ENCODE data around the gene TANGO6. TPM values are rescaled to one million over a fixed set of nuclear protein-coding genes. Genes with fewer than 3 reads are reported as not detected.

TANGO6 gene
- polyA plus RNA-seq, 1 donor (not counting 4 experiments of a cell fraction or from before 2014, with no cell fraction given) = 13.1 TPM

- H4K20me1 ChIP-seq (ENCODE audit: control insufficient read depth, extremely low read depth, insufficient read depth, low read length) = no peaks in the 10 kb centered on the region
- TF ChIP-seq CTCF (optimal IDR thresholded peaks at IDR 0.05 in 1 of 3, IDR thresholded peaks at IDR 0.05 in 1 of 3, conservative IDR thresholded peaks at IDR 0.05 in 1 of 3; ENCODE audit: extremely low read depth in 1 of 3, insufficient read depth in 2 of 3, low read length in 3 of 3) = no peak
- no peak for TF ChIP-seq EZH2 (IDR thresholded peaks at IDR 0.05; ENCODE audit: low read length)
- peaks cover 3 to 8% of the 10 kb centered on the region in 2 experiments for H3K36me3 ChIP-seq (ENCODE audit: control insufficient read depth in 2 of 2, extremely low read depth in 1 of 2, insufficient read depth in 2 of 2, low read length in 2 of 2)
- no peak for DNase-seq (ENCODE audit: low read depth, low spot score)
- no peak overlapping the region for H3K4me3 ChIP-seq (ENCODE audit: control insufficient read depth in 2 of 3, extremely low read depth in 1 of 3, insufficient read depth in 2 of 3, low read depth in 1 of 3, low read length in 3 of 3)
- H2AFZ ChIP-seq (ENCODE audit: control insufficient read depth, low read length) = no peak overlapping the region
- no peaks in the 10 kb centered on the region for H3K4me1 ChIP-seq (ENCODE audit: control insufficient read depth, extremely low read depth, insufficient read depth, low read length)
- H3K9me1 ChIP-seq (ENCODE audit: control insufficient read depth, extremely low read depth, insufficient read depth, low read length) = no peaks in the 10 kb centered on the region
- H3K27me3 ChIP-seq (ENCODE audit: control insufficient read depth, extremely low read depth, insufficient read depth, low read length) = no peaks in the 10 kb centered on the region
- no peaks in the 10 kb centered on the region for H3K9me3 ChIP-seq (ENCODE audit: control insufficient read depth, low read depth, low read length)
- no peak overlapping the region for H3K27ac ChIP-seq (ENCODE audit: control insufficient read depth, insufficient read depth, low read length)
- no peak overlapping the region for H3K9ac ChIP-seq (ENCODE audit: control insufficient read depth, extremely low read depth, insufficient read depth, low read length)
- dilution Hi-C loops (cut with MboI; ENCODE audit: extremely low pct_ligation_motif_present, low sequenced_read_pairs) = no loop called here
- FAIRE-seq = peak; percentile 5
- H3K4me2 ChIP-seq (ENCODE audit: control insufficient read depth, extremely low read depth, insufficient read depth, low read depth, low read length) = no peak overlapping the region
- H3K79me2 ChIP-seq (ENCODE audit: control insufficient read depth, insufficient read depth, low read length) = no peaks in the 10 kb centered on the region
These were observed 26.3 kb downstream of the TANGO6 start for GRCh38 chr16:68869492-68870088.

DNA sequence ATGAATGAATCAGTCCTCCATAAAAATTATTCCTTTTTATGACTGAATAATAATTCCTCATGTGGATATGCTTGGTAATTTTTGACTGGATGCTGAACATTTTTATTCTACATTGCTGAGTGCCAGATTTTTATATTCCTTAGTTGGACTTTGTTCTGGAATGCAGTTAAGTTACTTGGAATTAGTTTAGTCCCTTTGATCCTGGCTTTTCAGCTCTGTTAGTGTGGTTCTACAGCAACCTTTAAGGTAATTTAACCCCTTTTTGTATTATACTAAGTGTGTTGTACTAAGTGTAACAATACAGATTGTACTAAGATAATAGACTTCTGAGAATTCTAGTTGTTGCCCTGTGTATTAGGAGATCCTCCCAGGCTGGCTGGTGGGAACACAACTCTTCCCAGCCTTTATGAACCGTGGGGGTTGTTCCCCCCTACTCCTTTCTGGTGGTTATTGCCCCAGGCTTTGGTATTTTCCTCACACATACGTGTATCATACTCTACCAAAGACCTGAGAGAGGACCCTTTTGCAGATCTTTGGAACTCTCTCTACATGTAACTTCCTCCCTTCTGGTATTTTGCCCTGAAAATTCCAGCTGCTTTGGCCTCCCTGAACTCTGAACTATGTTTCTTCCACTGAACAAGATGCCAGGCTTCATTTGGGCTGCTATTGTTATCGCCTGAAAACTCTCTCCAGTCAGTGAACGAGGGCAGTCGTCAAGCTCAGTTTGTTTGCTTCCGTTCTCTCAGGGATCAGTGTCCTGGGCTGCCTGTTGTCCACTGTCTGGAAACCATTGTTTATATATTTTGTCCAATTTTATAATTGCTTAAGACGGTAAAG lies 30.5 kb downstream of the TANGO6 start:
- H3K9me1 ChIP-seq (ENCODE audit: control insufficient read depth, extremely low read depth, insufficient read depth, low read length) = no peaks in the 10 kb centered on the region
- no peak overlapping the region for H3K27ac ChIP-seq (ENCODE audit: control insufficient read depth, insufficient read depth, low read length)
- no peaks in the 10 kb centered on the region for H3K79me2 ChIP-seq (ENCODE audit: control insufficient read depth, insufficient read depth, low read length)
- peaks cover 6 to 11% of the 10 kb centered on the region in 2 experiments for H3K36me3 ChIP-seq (ENCODE audit: control insufficient read depth in 2 of 2, extremely low read depth in 1 of 2, insufficient read depth in 2 of 2, low read length in 2 of 2)
- H3K27me3 ChIP-seq (ENCODE audit: control insufficient read depth, extremely low read depth, insufficient read depth, low read length) = no peaks in the 10 kb centered on the region
- DNase-seq (ENCODE audit: low read depth, low spot score) (no peak), FAIRE-seq (no peak)
- dilution Hi-C loops (cut with MboI; ENCODE audit: extremely low pct_ligation_motif_present, low sequenced_read_pairs) = no loop called here
- no peak overlapping the region for H3K4me2 ChIP-seq (ENCODE audit: control insufficient read depth, extremely low read depth, insufficient read depth, low read depth, low read length)
- H3K9me3 ChIP-seq (ENCODE audit: control insufficient read depth, low read depth, low read length) = no peaks in the 10 kb centered on the region
- no peaks in the 10 kb centered on the region for H3K4me1 ChIP-seq (ENCODE audit: control insufficient read depth, extremely low read depth, insufficient read depth, low read length)
- H4K20me1 ChIP-seq (ENCODE audit: control insufficient read depth, extremely low read depth, insufficient read depth, low read length) = no peaks in the 10 kb centered on the region
- no peak overlapping the region for H2AFZ ChIP-seq (ENCODE audit: control insufficient read depth, low read length)
- TF ChIP-seq CTCF (optimal IDR thresholded peaks at IDR 0.05 in 1 of 3, IDR thresholded peaks at IDR 0.05 in 1 of 3, conservative IDR thresholded peaks at IDR 0.05 in 1 of 3; ENCODE audit: extremely low read depth in 1 of 3, insufficient read depth in 2 of 3, low read length in 3 of 3) (no peak), EZH2 (IDR thresholded peaks at IDR 0.05; ENCODE audit: low read length) (no peak)
- H3K9ac ChIP-seq (ENCODE audit: control insufficient read depth, extremely low read depth, insufficient read depth, low read length) = no peak overlapping the region
- no peak overlapping the region for H3K4me3 ChIP-seq (ENCODE audit: control insufficient read depth in 2 of 3, extremely low read depth in 1 of 3, insufficient read depth in 2 of 3, low read depth in 1 of 3, low read length in 3 of 3)

All from keratinocyte (primary cell).